ENCODE measurements around the gene AMOT. TPM values are rescaled to one million over a fixed set of nuclear protein-coding genes. Genes with fewer than 3 reads are reported as not detected.

AMOT gene
- total and polyA plus RNA-seq, 11 donors, result 0.61 to 10.5 (median 6.0) TPM

GRCh38 chrX:112784692-112785091 lies 55.9 kb downstream of the AMOT start:
- ATAC-seq (no peak), DNase-seq (no peak)
- peaks cover 0 to 4% (median 0%) of the 10 kb centered on the region in 12 donors for H3K9me3 ChIP-seq
- TF ChIP-seq CTCF (IDR thresholded peaks at IDR 0.05), result no peak
- no peak for TF ChIP-seq POLR2A (IDR thresholded peaks at IDR 0.05)
- H3K27ac ChIP-seq, result no peak overlapping the region
- 80 to 85% (median 84%) methylated on average over 3 of the region's 3 CpGs for WGBS, 4 donors
- no peaks in the 10 kb centered on the region for H3K4me1 ChIP-seq
- intact Hi-C loops (cut with DNase I), result no loop called here
- no peak overlapping the region for H3K4me3 ChIP-seq
- H3K27me3 ChIP-seq, result peaks cover 0 to 6% (median 0%) of the 10 kb centered on the region in 9 donors
- peaks cover 0 to 30% (median 0%) of the 10 kb centered on the region in 9 donors for H3K36me3 ChIP-seq

GRCh38 chrX:112779139-112779538 lies 61.5 kb downstream of the AMOT start:
- Histone ChIP-seq H3K9me3 (peaks cover 0 to 4% (median 0%) of the 10 kb centered on the region in 12 donors), H3K4me1 (no peaks in the 10 kb centered on the region), H3K36me3 (peaks cover 0 to 41% (median 5%) of the 10 kb centered on the region in 9 donors), H3K27me3 (peaks cover 0 to 13% (median 0%) of the 10 kb centered on the region in 9 donors), H3K27ac (no peak overlapping the region), H3K4me3 (no peak overlapping the region)
- ATAC-seq (no peak), DNase-seq (peak in 1 of 5 donors; percentile 24)
- TF ChIP-seq POLR2A (IDR thresholded peaks at IDR 0.05), result no peak
- TF ChIP-seq CTCF (IDR thresholded peaks at IDR 0.05), result no peak
- intact Hi-C loops (cut with DNase I), result no loop called here
- WGBS, 4 donors, result 90 to 92% (median 90%) methylated on average over 9 of the region's 9 CpGs

- ATAC-seq, result no peak
- no peak for TF ChIP-seq CTCF (IDR thresholded peaks at IDR 0.05)
- TF ChIP-seq POLR2A (IDR thresholded peaks at IDR 0.05), result no peak
Measured at GRCh38 chrX:112774651-112775293, 65.9 kb downstream of the AMOT start.

GRCh38 chrX:112774142-112774541 lies 66.5 kb downstream of the AMOT start:
- TF ChIP-seq POLR2A (IDR thresholded peaks at IDR 0.05) (no peak), CTCF (IDR thresholded peaks at IDR 0.05) (no peak)
- Histone ChIP-seq H3K27me3 (peaks cover 0 to 9% (median 0%) of the 10 kb centered on the region in 9 donors), H3K4me1 (no peaks in the 10 kb centered on the region), H3K9me3 (no peaks in the 10 kb centered on the region), H3K4me3 (no peak overlapping the region), H3K36me3 (peaks cover 0 to 16% (median 0%) of the 10 kb centered on the region in 9 donors), H3K27ac (no peak overlapping the region)
- intact Hi-C loops (cut with DNase I), result no loop called here
- 61 to 85% (median 75%) methylated on average over 4 of the region's 4 CpGs for WGBS, 4 donors
- DNase-seq (no peak), ATAC-seq (no peak)

More at GRCh38 chrX:112774651-112775293, 65.9 kb downstream of the AMOT start:
- Histone ChIP-seq H3K4me3 (no peak overlapping the region), H3K27me3 (peaks cover 0 to 9% (median 0%) of the 10 kb centered on the region in 9 donors), H3K4me1 (no peaks in the 10 kb centered on the region), H3K27ac (no peak overlapping the region), H3K36me3 (peaks cover 0 to 20% (median 0%) of the 10 kb centered on the region in 9 donors), H3K9me3 (no peaks in the 10 kb centered on the region)
- 71 to 88% (median 83%) methylated on average over 10 of the region's 10 CpGs for WGBS, 4 donors
- DNase-seq, result no peak
- intact Hi-C loops (cut with DNase I), result no loop called here
